ENCODE data around the gene FUOM.

The FUOM gene, protein sequence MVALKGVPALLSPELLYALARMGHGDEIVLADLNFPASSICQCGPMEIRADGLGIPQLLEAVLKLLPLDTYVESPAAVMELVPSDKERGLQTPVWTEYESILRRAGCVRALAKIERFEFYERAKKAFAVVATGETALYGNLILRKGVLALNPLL

GRCh38 chr10:133357285-133358161, at the start of gene FUOM:
Gene FUOM (minus strand): TSS chr10:133358019. CDS start chr10:133358007, 12 bp downstream.
- DNase-seq (ENCODE audit: low read depth in 3 of 3), result peak in 2 of 3 experiments; percentile 57 to 76

DNA sequence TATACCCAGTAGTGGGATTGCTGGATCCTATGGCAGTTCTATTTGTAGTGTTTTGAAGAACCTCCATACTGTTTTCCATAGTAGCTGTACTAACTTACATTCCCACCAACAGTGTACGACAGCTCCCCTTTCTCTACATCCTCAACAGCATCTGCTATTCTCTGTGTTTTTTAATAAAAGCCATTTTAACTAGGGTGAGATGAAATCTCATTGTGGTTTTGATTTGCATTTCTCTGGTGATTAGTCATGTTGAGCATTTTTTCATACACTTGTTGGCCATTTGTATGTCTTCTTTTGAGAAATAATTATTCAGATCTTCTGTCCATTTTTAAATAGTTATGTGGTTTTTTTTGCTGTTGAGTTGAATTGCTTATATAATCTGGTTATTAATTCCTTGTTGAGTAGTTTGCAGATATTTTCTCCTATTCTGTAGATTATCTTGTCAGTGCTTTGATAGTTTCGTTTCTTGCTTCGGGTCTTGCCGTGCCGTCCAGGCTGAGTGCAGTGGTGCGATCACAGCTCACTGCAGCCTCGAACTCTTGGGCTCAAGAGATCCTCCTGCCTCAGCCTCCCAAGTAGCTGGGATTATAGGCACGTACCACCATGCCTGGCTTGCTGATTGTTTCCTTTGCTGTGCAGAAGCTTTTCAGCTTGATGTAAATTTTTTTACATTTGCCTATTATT, 48.2 kb upstream of the FUOM start:
- no peak for DNase-seq (ENCODE audit: low read depth in 3 of 3)

- DNase-seq (ENCODE audit: low read depth in 3 of 3), result no peak
Measured at GRCh38 chr10:133405272-133405671, 47.5 kb upstream of the FUOM start.

DNA sequence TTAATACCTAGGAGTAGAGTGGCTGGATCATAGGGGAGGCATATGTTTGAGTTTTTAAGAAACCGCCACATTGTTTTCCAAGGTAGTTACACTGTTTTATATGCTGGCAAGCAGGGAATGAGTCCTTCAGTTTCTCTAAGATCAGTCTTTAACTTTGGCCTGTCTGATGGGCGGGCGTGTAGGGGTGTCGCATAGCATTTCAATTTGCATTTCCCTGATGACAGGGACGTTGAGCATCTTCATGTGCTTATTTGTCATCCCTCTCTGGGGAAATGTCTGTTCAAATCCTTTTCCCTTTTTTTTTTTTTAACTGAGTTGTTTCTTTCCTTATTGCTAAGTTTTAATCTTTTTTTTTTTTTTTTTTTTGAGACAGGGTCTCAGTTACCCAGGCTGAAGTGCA, 46.0 kb upstream of the FUOM start:
- DNase-seq (ENCODE audit: low read depth in 3 of 3), result no peak

- no peak for DNase-seq (ENCODE audit: low read depth in 3 of 3)
Measured at GRCh38 chr10:133403359-133403758, 45.5 kb upstream of the FUOM start.

DNA sequence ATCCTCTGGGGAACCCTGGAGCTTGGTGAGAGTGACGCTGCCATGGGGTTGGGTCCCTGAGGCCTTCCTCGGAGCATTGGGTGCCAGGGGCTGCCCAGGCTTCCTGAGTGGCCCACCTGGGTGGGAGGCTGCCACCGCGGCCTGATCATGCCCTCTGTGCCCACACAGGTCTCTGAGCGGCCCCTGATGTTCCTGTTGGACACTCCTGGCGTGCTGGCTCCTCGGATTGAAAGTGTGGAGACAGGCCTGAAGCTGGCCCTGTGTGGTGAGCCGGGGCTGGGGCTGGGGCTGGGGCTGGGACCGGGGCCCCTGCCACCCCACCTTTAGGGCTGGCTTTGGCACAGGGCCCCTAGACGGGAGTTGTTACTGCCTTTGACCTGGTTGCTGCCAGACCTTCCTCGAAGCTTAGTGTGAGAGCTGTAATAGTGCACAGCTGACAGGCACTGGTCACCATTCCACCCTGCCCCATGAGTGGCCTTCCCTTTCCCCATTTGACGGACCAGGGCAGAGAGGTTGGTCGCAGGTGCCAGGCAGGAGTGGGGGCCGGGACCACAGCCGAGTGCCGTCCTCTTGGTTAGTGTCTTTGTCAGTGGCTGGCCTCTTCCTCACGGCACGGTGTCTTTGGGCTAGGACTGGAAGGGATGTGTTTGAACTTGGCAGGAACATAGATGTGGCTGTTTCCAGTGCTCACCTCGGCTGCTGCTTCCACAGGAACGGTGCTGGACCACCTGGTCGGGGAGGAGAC, 44.3 kb upstream of the FUOM start:
- DNase-seq (ENCODE audit: low read depth in 3 of 3), result no peak

GRCh38 chr10:133401500-133401899, 43.7 kb upstream of the FUOM start:
- no peak for DNase-seq (ENCODE audit: low read depth in 3 of 3)

GRCh38 chr10:133400624-133401424, 43.0 kb upstream of the FUOM start:
- no peak for DNase-seq (ENCODE audit: low read depth in 3 of 3)

GRCh38 chr10:133399123-133399601, 41.3 kb upstream of the FUOM start:
- DNase-seq (ENCODE audit: low read depth in 3 of 3), result no peak

DNA sequence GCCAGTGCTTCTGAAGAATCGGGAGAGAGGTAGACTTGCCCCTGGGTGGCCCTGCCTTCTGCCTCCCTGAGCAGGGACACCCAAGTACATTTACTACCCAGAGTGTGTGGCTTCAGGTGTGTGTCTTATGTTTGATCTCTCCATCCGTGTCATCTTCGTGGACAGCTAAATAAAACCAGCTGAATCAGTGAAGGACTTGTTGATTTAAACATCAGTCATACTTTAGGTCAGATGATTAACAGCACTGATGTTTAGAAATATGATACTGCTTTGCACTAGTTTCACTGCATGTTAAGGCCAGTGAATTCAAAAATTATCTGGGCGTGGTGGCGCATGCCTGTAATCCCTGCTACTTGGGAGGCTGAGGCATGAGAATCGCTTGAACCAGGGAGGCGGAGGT, 40.1 kb upstream of the FUOM start:
- DNase-seq (ENCODE audit: low read depth in 3 of 3), result no peak

GRCh38 chr10:133396035-133396624, 38.3 kb upstream of the FUOM start:
- DNase-seq (ENCODE audit: low read depth in 3 of 3), result no peak

GRCh38 chr10:133394801-133395221, 37.0 kb upstream of the FUOM start:
- no peak for DNase-seq (ENCODE audit: low read depth in 3 of 3)

DNA sequence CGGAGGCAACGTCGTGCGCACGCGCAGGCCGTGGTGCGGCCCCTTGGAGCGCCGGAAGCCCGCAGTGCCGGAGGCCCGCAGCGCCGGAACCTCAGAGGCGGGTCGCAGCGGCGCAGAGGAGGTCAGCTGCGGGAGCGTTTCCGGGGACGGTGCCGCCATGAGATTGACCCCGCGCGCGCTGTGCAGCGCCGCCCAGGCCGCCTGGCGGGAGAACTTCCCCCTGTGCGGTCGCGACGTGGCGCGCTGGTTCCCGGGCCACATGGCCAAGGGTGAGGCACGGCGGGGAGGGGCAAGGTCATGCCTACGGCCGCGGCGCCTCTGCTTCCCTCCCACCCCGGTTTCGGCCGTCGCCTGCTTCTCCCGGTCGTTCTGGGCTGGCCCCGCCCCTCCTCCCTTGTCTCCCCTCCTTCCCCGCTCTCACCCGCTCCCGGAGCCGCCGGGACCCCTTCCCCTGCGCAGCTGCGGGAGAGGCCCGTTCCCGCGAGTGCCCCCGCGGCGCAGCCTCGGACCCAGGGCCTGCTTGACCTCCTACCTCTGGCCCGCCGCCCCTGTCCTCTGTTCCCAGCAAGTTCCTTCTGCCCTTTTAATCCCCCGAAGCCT, 36.3 kb upstream of the FUOM start, which contains the start of gene MTG1:
TSS of gene MTG1 (plus strand) at position 94 of the 600 bp plus-strand sequence. CDS start at position 158, 64 bp downstream.
- DNase-seq (ENCODE audit: low read depth in 3 of 3), result peak; percentile 88 to 93 (median 88)

DNA sequence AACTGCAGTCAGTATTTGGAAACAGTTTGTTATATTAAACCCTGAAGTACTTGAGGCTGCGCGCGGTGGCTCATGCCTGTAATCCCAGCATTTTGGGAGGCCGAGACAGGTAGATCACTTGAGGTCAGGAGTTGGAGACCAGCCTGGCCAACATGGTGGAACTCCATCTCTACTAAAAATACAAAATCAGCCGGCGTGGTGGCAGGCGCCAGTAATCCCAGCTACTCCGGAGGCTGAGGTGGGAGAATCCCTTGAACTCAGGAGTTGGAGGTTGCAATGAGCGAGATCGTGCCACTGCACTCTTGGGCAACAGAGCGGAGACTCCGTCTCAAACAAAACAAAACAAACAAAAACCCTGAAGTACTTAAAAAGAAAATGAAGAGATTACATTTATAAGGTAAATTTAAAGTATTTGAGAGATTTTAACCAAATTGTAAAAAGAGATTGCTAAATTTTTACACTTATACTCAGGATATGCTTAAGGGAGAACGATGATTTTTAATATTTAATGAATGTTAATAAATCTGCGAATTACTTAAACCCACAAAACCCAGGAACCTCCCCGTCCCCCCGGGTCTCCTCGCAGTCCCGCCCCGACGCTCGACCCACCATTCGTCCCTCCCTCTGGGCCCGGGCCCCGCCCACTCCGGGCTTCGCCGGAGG, 35.7 kb upstream of the FUOM start:
- DNase-seq (ENCODE audit: low read depth in 3 of 3), result no peak

DNA sequence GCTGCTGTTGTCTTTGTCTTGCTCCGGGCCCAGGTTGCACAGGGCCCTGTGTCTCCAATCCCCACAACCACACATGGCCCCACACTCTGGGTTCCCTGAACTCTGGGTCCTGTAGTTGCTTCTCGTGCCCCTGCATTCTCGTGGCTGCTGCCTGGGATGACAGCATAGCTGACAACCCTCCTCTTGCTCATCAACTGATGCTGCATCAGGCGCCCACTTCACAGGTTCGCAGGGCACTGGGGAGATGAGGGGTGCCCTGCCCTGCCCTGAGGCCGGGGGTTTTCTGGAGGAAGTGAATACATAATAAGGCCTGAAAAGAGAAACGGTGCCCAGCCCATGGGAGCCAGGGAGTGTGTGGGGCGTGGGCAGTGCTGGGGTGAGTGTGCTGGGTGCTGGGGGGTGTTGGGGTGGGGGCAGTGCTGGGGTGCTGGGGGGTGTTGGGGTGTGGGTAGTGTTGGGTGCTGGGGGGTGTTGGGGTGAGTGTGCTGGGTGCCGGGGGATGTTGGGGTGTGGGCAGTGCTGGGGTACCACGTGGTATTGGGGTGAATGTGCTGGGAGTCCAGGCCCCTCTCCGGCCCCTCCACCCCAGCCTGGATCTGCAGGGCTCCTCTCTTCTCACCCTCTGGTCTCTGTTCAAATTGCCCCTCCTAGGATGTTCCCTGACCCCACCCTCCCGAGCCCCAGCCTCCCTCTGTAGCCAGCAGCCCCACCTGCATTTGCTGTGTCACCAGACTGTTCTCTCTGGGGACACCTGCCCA, 34.1 kb upstream of the FUOM start:
- no peak for DNase-seq (ENCODE audit: low read depth in 3 of 3)

DNA sequence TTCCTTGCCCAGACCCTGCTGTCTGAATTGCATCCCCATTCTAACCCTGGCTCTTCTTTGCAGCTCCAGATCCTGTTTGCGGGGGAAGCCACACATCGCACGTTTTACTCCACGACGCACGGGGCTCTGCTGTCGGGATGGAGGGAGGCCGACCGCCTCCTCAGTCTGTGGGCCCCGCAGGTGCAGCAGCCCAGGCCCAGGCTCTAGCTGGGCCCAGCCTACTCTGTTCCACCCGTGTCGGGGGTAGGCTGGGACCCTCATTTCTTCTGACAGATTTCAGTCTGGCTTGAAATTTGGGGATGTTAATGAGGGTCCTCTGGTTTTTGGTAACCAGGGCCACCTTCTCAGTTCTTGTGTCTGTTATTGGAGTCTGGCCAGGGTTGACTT, 33.4 kb upstream of the FUOM start:
- DNase-seq (ENCODE audit: low read depth in 3 of 3), result no peak

DNA sequence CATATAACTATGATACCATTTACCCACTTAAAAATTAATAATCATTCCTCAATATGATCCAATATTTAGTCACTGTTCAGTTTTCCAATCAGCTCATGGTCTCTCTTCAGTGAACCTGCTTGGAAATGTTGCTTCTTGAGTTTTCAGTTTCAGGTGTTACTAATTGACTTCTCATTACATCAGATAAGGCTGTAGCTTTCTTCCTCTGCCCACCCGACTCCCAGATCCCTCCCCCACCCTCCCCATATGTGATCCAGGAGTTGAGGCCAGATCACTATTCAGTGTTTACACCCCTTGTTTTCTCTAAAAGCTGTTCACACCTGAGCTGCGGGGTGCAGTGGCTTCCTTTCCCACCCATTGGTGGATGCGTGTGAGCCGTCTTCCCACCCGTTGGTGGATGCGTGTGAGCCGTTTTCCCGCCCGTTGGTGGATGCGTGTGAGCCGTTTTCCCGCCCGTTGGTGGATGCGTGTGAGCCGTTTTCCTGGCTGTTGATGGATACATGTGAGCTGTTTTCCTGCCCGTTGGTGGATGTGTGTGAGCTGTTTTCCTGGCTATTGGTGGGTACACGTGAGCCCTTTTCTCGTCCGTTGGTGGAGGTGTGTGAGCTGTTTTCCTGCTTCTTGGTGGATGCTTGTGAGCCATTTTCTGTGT, 32.9 kb upstream of the FUOM start:
- DNase-seq (ENCODE audit: low read depth in 3 of 3), result no peak
